ENCODE measurements around the gene ZNF385C.

Gene ZNF385C

GRCh38 chr17:42117397-42118125 lies 19.3 kb upstream of the ZNF385C start:
- Histone ChIP-seq H3K27ac (no peak overlapping the region), H3K4me1 (peaks cover 31% of the 10 kb centered on the region), H3K36me3 (peaks cover 67% of the 10 kb centered on the region)

DNA sequence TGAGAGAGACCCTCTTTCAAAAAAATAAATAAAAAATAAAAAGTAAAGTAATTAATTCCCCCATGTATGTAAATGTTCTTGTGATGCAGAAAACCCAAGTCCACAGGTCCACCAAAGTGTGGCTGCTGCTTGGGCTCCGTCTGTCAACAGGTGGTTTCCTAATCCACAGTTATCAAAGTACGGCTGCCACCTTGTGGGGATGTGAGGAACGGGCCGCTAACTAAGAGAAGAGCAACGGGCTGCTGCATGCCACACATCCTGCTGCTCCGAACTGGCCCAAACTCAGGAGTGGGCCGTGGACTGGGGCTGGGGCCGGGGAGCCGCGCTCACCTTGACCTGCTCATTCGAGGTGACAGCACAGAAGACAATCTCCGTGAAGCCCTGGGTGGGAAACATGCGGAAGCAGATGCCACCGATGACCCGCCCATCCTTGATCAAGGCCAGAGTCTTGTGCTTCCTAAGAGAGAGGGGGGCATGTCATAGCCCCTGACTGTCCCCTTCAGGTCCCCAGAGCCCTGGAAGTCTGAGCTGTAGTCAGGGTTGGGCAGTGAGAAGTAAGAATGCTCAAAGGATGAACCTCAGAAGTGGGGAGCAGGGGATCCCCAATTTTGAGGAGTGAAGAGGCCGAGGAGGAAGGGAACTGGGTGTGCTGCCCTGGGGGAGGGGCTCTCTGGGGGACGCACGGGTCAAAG lies 18.6 kb upstream of the ZNF385C start:
- Histone ChIP-seq H3K4me3 (no peak overlapping the region), H4K20me1 (no peaks in the 10 kb centered on the region), H3K27ac (no peak overlapping the region), H3K4me2 (no peak overlapping the region), H3K9me3 (no peaks in the 10 kb centered on the region), H3K4me1 (peaks cover 35% of the 10 kb centered on the region), H3K27me3 (no peaks in the 10 kb centered on the region), H3K36me3 (peaks cover 60% of the 10 kb centered on the region), H3K9ac (no peak overlapping the region)
- no peak for TF ChIP-seq Cebpa-rat (IDR thresholded peaks at IDR 0.05)

More at GRCh38 chr17:42117397-42118125, 19.3 kb upstream of the ZNF385C start:
- Histone ChIP-seq H3K9me3 (no peaks in the 10 kb centered on the region), H4K20me1 (no peaks in the 10 kb centered on the region), H3K9ac (no peak overlapping the region), H3K27me3 (no peaks in the 10 kb centered on the region), H3K4me2 (no peak overlapping the region), H3K4me3 (no peak overlapping the region)
- TF ChIP-seq Cebpa-rat (IDR thresholded peaks at IDR 0.05), result no peak

DNA sequence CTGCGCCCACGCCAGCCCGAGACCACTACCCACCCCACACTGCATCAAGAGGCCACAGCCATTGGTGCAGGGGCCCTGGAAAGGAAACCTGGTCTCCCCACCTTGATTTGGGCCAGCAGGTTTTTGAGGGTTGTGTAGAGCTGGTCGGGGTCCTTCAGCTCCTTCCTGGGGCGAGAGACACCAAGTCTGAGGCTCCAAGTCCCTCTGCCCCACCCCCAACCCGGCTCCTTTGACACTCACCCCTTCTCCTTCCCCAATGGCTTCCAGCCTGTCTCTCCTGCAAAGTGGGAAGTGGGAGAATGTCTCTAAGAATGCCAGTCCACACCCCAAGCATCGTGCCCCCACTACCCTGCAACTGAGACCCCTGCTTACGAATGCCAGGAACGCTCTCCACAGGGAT lies 15.8 kb upstream of the ZNF385C start:
- no peaks in the 10 kb centered on the region for H3K9me3 ChIP-seq
- H3K9ac ChIP-seq, result no peak overlapping the region
- no peaks in the 10 kb centered on the region for H3K27me3 ChIP-seq
- H3K27ac ChIP-seq, result peak overlapping the region; percentile 75; the same call in 1 of the 2 replicates
- H3K36me3 ChIP-seq, result peaks cover 55% of the 10 kb centered on the region
- no peak overlapping the region for H3K4me2 ChIP-seq
- no peak overlapping the region for H3K4me3 ChIP-seq
- no peak for TF ChIP-seq Cebpa-rat (IDR thresholded peaks at IDR 0.05)
- peaks cover 33% of the 10 kb centered on the region for H3K4me1 ChIP-seq
- no peaks in the 10 kb centered on the region for H4K20me1 ChIP-seq

DNA sequence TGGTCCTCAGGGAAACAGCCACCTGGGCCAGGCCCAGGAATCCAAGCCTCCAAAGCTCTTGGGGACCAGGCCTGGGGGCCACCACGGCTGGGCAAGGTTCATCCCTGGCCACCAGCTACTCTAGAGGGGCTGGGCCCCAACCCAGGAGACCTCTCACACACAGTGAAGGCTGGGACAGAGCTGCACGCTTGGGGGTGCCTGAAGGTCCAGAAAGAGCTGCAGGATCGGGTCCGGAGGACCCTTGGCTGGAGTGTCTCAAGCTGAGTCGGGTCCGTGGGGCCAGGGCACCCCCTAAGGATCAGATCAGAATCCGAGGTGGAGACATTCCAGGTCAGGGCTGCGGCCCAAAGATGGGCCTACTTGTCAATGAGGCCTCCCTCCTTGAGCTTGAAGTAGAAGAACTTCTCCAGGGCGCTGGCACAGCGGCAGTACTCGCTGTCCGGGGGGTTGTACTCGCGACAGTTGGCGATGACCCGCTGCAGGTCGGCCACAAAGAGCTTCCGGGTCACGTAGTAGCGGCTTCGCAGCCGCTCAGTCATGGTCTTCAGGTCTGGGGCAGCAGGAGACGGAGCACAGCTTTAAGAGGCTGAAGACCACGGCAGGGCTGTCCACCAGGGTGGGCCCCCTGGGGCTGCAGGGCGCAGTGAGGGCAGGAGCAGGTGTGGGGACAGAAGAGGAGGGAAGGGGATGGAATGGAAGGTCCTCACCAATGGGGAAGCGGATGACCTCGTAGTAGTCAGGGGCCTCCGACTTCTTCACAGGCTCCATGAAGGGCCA lies 15.2 kb upstream of the ZNF385C start:
- Histone ChIP-seq H3K36me3 (peaks cover 51% of the 10 kb centered on the region), H3K4me3 (no peak overlapping the region; the same call in 1 of the 2 replicates), H3K27me3 (no peaks in the 10 kb centered on the region), H3K9ac (peak overlapping the region; percentile 48), H3K9me3 (no peaks in the 10 kb centered on the region), H3K27ac (peak overlapping the region; percentile 75), H3K4me1 (peaks cover 33% of the 10 kb centered on the region), H4K20me1 (no peaks in the 10 kb centered on the region), H3K4me2 (peak overlapping the region; percentile 93)
- TF ChIP-seq Cebpa-rat (IDR thresholded peaks at IDR 0.05), result no peak

- H3K27ac ChIP-seq, result peak within 1 kb of the TSS; percentile 80
- no peaks in the 10 kb centered on the region for H3K9me3 ChIP-seq
- no peaks in the 10 kb centered on the region for H3K27me3 ChIP-seq
- peak within 1 kb of the TSS; percentile 62 for H3K4me3 ChIP-seq
- no peaks in the 10 kb centered on the region for H4K20me1 ChIP-seq
- H3K36me3 ChIP-seq, result peaks cover 43% of the 10 kb centered on the region
- no peak for TF ChIP-seq Cebpa-rat (IDR thresholded peaks at IDR 0.05)
- peaks cover 40% of the 10 kb centered on the region for H3K4me1 ChIP-seq
- H3K9ac ChIP-seq, result peak within 1 kb of the TSS; percentile 80
- H3K4me2 ChIP-seq, result peak within 1 kb of the TSS; percentile 93
Observed at GRCh38 chr17:42112552-42113176, 14.4 kb upstream of the ZNF385C start, which contains the start of gene DHX58. DHX58 (minus strand) TSS chr17:42112714; CDS start chr17:42111892, 822 bp downstream.

DNA sequence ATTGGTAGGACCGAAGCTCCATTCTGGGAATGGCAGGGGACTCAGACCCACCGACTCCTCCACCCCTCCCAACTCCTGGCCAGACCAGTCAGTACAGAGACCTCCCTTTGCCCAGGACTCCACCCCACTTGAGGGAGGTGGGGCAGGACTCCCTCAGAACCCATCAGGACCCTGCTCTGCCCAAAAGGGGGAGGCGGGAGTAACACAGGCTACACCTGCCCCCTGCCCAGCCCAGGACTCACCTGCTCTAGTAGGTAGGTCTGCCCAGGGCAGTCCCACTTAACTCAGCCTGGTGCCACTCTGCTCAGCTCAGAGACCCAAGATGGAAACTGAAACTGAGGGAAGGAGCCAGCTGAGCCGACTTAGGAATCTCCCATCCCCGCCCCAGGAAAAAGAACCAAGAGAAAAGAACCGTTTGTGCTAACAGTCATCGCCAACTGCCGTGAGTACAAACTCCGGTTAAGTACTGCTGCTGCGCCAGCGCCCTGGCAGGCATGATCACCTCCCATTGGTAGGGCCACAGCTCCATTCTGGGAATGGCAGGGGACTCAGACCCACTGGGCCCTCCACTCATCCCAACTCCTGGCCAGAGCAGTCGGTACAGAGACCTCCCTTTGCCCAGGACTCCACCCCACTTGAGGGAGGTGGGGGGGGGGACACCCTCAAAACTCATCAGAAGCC lies 13.7 kb upstream of the ZNF385C start:
- Histone ChIP-seq H3K9me3 (no peaks in the 10 kb centered on the region), H3K4me2 (peak overlapping the region; percentile 93), H3K27ac (peak overlapping the region; percentile 80), H3K27me3 (no peaks in the 10 kb centered on the region), H3K9ac (peak overlapping the region; percentile 80), H3K4me3 (peak overlapping the region; percentile 62), H3K4me1 (peaks cover 46% of the 10 kb centered on the region), H3K36me3 (peaks cover 36% of the 10 kb centered on the region), H4K20me1 (no peaks in the 10 kb centered on the region)
- no peak for TF ChIP-seq Cebpa-rat (IDR thresholded peaks at IDR 0.05)

DNA sequence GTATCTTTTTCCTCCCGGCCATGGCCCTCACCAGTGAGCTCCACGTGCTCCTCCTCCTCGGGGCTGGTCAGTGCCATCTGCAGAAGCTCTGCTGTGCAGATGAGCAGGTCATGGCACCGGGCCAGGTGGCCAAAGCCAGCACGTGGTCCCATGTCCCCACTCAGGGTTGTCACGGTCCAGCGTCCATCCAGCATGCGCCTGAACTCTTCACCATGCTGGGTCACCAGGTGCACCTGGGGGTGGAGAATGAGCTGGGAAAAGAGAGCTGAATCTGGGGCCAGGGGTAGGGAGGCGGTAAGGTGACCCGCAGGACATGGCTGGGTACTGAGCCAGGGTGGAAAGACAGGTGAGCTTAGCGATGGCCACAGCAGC lies 13.0 kb upstream of the ZNF385C start:
- Histone ChIP-seq H3K9ac (no peak overlapping the region), H3K4me3 (no peak overlapping the region), H3K4me2 (peak overlapping the region; percentile 93), H3K36me3 (peaks cover 32% of the 10 kb centered on the region), H3K27me3 (no peaks in the 10 kb centered on the region), H3K9me3 (no peaks in the 10 kb centered on the region), H4K20me1 (no peaks in the 10 kb centered on the region), H3K27ac (peak overlapping the region; percentile 80; the same call in 1 of the 2 replicates), H3K4me1 (peaks cover 52% of the 10 kb centered on the region)
- no peak for TF ChIP-seq Cebpa-rat (IDR thresholded peaks at IDR 0.05)

DNA sequence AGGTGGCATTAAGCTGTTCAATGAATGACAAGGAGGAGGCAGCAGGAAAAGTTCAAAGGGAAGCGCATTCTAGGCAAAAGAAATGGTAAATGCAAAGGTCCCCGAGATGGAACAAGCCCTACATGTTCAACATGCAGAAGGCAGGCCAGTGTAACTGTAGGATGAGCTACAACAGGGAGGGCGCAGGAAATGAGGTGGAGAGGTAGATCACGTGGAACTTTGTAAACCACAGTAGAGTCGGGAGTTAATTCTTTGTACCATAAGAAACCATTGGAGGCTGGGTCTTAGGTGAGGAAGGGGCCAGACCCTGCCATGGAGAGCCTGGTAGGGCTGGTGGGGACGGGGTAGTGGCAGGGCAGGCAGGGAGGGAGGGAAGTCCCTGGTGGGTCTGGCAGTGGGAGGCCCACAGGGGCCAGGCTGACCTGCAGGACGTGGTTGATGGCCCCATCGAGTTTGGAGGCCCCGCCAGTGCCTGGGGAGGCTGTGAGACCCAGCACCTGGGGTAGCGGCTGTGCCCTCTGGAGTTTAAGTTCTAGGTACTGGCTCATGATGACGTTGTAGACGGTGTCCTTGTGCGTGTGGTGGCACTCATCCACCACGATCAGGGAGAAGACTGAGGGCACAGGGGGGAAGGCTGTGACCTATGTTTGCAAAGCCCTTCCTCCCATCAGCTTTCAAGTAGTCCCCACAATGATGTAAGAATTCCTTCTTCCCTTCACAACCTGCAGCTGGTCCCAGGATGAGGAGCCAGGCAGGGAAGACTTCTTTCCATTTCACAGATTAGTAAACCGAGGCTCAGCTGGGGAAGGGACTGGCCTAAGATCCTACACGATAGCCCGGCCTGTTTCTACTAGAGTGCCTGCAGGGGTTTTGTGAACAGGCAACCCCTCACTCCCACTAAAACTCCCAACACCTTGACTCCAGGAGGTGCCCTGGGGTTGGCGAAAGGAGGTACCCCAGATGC lies 12.3 kb upstream of the ZNF385C start:
- no peaks in the 10 kb centered on the region for H4K20me1 ChIP-seq
- no peak for TF ChIP-seq Cebpa-rat (IDR thresholded peaks at IDR 0.05)
- H3K27ac ChIP-seq, result no peak overlapping the region
- H3K4me3 ChIP-seq, result no peak overlapping the region
- peaks cover 52% of the 10 kb centered on the region for H3K4me1 ChIP-seq
- no peaks in the 10 kb centered on the region for H3K27me3 ChIP-seq
- no peak overlapping the region for H3K9ac ChIP-seq
- H3K9me3 ChIP-seq, result no peaks in the 10 kb centered on the region
- peaks cover 25% of the 10 kb centered on the region for H3K36me3 ChIP-seq
- H3K4me2 ChIP-seq, result peak overlapping the region; percentile 93; the same call in 1 of the 2 replicates

All from BLaER1 (cell line).